ENCODE results near the gene ARHGEF7. TPM values are rescaled to one million over a fixed set of nuclear protein-coding genes. Genes with fewer than 3 reads are reported as not detected.
"Not testable (repeated sequence)": the region's sequence is repeated elsewhere in the genome, so short reads cannot be mapped to it uniquely, and the experiment has no call there.

ARHGEF7 gene
- total RNA-seq, 1 donor = 52.2 TPM

DNA sequence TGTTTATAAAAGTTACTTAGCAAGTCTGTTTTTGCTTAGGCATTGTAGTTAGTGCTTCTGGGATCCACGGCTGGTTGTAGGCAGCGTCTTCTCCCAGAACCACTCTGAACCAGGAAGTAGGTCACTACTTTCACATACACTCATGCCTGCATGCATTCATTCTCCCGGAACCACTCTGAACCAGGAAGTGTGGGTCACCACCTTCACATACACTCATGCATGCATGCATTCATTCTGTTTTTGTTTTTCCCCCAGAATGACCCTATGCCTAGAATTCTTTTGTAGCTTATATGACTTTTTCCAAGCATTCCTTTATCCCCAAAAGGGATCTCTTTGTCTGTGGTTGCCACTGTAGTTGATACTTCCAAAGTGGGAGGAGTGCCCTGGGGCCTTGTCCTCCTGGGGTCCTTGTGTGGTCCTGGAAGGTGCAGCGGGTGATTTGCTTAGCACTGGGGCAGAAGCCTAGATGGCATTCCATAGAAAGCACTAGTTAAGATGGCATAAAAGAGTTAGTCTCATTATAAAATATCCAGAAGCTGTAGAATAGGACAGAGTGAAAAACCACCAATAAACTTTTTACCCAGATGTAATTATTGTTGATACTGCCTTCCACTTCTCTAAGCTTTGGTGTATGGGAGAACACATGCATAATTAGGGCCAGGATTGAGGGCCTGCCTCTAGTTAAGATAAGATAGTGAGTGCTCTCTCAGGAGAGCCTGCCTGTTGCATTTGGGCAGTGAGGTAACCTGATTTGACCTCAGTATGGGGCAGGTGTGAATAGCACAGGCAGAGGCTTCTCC, 136.7 kb downstream of the ARHGEF7 start:
- TF ChIP-seq CTCF (IDR thresholded peaks at IDR 0.05; ENCODE audit: insufficient read depth, low read depth, low read length) = no peak
- no peak for DNase-seq (ENCODE audit: low read depth)
- no peak overlapping the region for H3K4me3 ChIP-seq (ENCODE audit: low read depth, low read length)

- DNase-seq (ENCODE audit: low read depth) = peak; percentile 27
- no peak overlapping the region for H3K4me3 ChIP-seq (ENCODE audit: low read depth, low read length)
- no peak for TF ChIP-seq CTCF (IDR thresholded peaks at IDR 0.05; ENCODE audit: insufficient read depth, low read depth, low read length)
These were observed 137.6 kb downstream of the ARHGEF7 start for GRCh38 chr13:111252446-111253364.

GRCh38 chr13:111253365-111253872, 138.3 kb downstream of the ARHGEF7 start:
- H3K4me3 ChIP-seq (ENCODE audit: low read depth, low read length) = no peak overlapping the region
- TF ChIP-seq CTCF (IDR thresholded peaks at IDR 0.05; ENCODE audit: insufficient read depth, low read depth, low read length) = no peak
- peak; percentile 10 for DNase-seq (ENCODE audit: low read depth)

DNA sequence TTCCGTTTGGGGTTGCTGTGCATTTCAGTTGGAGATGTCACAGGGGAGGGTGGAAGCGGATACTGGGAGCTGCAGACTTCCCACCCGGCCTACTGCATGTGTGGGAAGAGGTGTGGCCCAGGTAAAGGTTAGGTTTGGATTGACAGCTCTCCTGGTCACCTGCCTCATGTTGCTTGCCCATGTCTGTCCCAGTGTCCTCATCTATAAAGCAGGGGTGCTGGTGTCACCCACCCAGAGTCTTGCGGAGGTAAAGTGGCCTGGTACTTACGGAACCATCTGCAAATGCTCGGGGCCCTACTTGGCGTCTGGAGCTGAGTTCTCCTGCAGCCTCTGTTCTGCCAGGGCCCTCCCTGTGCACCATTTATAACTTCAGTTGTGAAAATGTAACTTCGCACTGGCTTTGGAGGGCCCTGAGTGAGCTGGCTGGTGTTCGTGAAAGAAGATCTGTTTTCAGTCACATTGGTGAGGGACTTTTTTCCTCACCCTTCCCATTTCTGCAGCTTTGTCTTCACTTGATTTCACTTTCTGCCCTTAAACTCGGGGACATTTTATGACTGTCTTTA, 140.2 kb downstream of the ARHGEF7 start:
- no peak for TF ChIP-seq CTCF (IDR thresholded peaks at IDR 0.05; ENCODE audit: insufficient read depth, low read depth, low read length)
- no peak for DNase-seq (ENCODE audit: low read depth)
- H3K4me3 ChIP-seq (ENCODE audit: low read depth, low read length) = no peak overlapping the region

GRCh38 chr13:111256458-111256857, 141.3 kb downstream of the ARHGEF7 start:
- no peak overlapping the region for H3K4me3 ChIP-seq (ENCODE audit: low read depth, low read length)
- TF ChIP-seq CTCF (IDR thresholded peaks at IDR 0.05; ENCODE audit: insufficient read depth, low read depth, low read length) = no peak

GRCh38 chr13:111256946-111257345, 141.8 kb downstream of the ARHGEF7 start:
- TF ChIP-seq CTCF (IDR thresholded peaks at IDR 0.05; ENCODE audit: insufficient read depth, low read depth, low read length) = no peak
- H3K4me3 ChIP-seq (ENCODE audit: low read depth, low read length) = no peak overlapping the region
- no peak for DNase-seq (ENCODE audit: low read depth)

More at GRCh38 chr13:111256458-111256857, 141.3 kb downstream of the ARHGEF7 start:
- DNase-seq (ENCODE audit: low read depth) = no peak

DNA sequence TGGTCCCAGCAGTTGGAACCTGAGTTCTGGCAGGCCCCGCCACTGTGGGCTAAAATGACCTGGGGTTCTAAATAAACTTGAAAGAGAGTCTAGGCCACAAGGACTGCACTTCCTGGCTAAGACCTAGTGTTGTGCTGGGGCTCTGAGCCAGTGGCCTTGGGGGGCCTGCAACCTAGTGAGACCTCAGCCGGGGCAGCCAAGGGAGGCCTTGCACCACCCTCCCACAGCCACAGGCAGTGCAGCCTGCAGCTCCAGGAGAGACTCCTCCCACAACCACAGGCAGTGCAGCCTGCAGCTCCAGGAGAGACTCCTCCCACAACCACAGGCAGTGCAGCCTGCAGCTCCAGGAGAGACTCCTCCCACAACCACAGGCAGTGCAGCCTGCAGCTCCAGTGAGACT, 142.8 kb downstream of the ARHGEF7 start:
- H3K4me3 ChIP-seq (ENCODE audit: low read depth, low read length); DNase-seq (ENCODE audit: low read depth): not testable (repeated sequence)
